ACC112 (cell line): Measurements from ENCODE around the gene ZDHHC11.
"Not testable (repeated sequence)": the region's sequence is repeated elsewhere in the genome, so short reads cannot be mapped to it uniquely, and the experiment has no call there.

Experiments used
- H2AFZ ChIP-seq: fragments of 200-600 bp; sonication (generic); one replicate; pipeline ENCODE4 v1.6.0; 2017; ENCODE audit warnings: antibody characterized with exemption, low read length; ENCODE audit not compliant: unreplicated experiment
- H3K27ac ChIP-seq: fragments of 200-600 bp; sonication (generic); 2 replicates; pipeline ENCODE4 v1.5.1; 2014; ENCODE audit warnings: low read depth, mild to moderate bottlenecking, antibody characterized with exemption, low read length, moderate library complexity
- H3K27me3 ChIP-seq: fragments of 200-600 bp; sonication (generic); 2 replicates; pipeline ENCODE4 v1.6.1; 2014; ENCODE audit warnings: mild to moderate bottlenecking, antibody characterized with exemption, low read length, moderate library complexity, mixed read lengths; ENCODE audit not compliant: insufficient read depth
- H3K36me3 ChIP-seq: fragments of 200-600 bp; sonication (generic); 2 replicates; pipeline ENCODE4 v1.6.1; 2016; ENCODE audit warnings: mild to moderate bottlenecking, antibody characterized with exemption, low read length, moderate library complexity, mixed read lengths; ENCODE audit not compliant: insufficient read depth
- H3K4me1 ChIP-seq: fragments of 200-600 bp; sonication (generic); one replicate; pipeline ENCODE4 v1.6.1; 2016; ENCODE audit warnings: low read length, mixed read lengths; ENCODE audit not compliant: insufficient read depth, unreplicated experiment, control insufficient read depth
- H3K4me3 ChIP-seq: fragments of 200-600 bp; sonication (generic); 2 replicates; pipeline ENCODE4 v1.5.1; 2014; ENCODE audit warnings: mild to moderate bottlenecking, low read depth, low read length
- H3K79me2 ChIP-seq: fragments of 200-600 bp; sonication (generic); one replicate; pipeline ENCODE4 v1.6.0; 2016; ENCODE audit warnings: low read length; ENCODE audit not compliant: control insufficient read depth, unreplicated experiment, insufficient read depth

Gene ZDHHC11

GRCh38 chr5:773517-774264, 77.1 kb downstream of the ZDHHC11 start:
- H3K4me3 ChIP-seq = no peak overlapping the region
- no peak overlapping the region for H3K27ac ChIP-seq
- no peaks in the 10 kb centered on the region for H3K4me1 ChIP-seq
- H3K36me3 ChIP-seq = no peaks in the 10 kb centered on the region
- H3K79me2 ChIP-seq = no peaks in the 10 kb centered on the region
- no peaks in the 10 kb centered on the region for H3K27me3 ChIP-seq
- no peak overlapping the region for H2AFZ ChIP-seq

GRCh38 chr5:772931-773330, 77.9 kb downstream of the ZDHHC11 start:
- not testable (repeated sequence) for H3K4me3 ChIP-seq

GRCh38 chr5:772547-772890, 78.3 kb downstream of the ZDHHC11 start:
- not testable (repeated sequence) for H3K79me2 ChIP-seq, H3K36me3 ChIP-seq, H3K4me3 ChIP-seq, H3K27ac ChIP-seq, H3K4me1 ChIP-seq, H2AFZ ChIP-seq, H3K27me3 ChIP-seq

More at GRCh38 chr5:772931-773330, 77.9 kb downstream of the ZDHHC11 start:
- not testable (repeated sequence) for H3K27me3 ChIP-seq, H2AFZ ChIP-seq, H3K79me2 ChIP-seq, H3K36me3 ChIP-seq, H3K4me1 ChIP-seq, H3K27ac ChIP-seq

- not testable (repeated sequence) for H3K4me3 ChIP-seq, H2AFZ ChIP-seq, H3K4me1 ChIP-seq, H3K36me3 ChIP-seq, H3K79me2 ChIP-seq, H3K27me3 ChIP-seq, H3K27ac ChIP-seq
Observed at GRCh38 chr5:771841-772546, 78.8 kb downstream of the ZDHHC11 start.

- not testable (repeated sequence) for H3K36me3 ChIP-seq, H2AFZ ChIP-seq, H3K4me3 ChIP-seq, H3K4me1 ChIP-seq, H3K79me2 ChIP-seq, H3K27ac ChIP-seq, H3K27me3 ChIP-seq
Observed at GRCh38 chr5:771087-771781, 79.6 kb downstream of the ZDHHC11 start.

- H3K27ac ChIP-seq, H3K36me3 ChIP-seq, H3K4me1 ChIP-seq, H2AFZ ChIP-seq, H3K79me2 ChIP-seq, H3K27me3 ChIP-seq, H3K4me3 ChIP-seq: not testable (repeated sequence)
Observed at GRCh38 chr5:770585-770984, 80.2 kb downstream of the ZDHHC11 start.

- not testable (repeated sequence) for H3K4me3 ChIP-seq, H2AFZ ChIP-seq, H3K4me1 ChIP-seq, H3K36me3 ChIP-seq, H3K27ac ChIP-seq, H3K27me3 ChIP-seq, H3K79me2 ChIP-seq
Observed at GRCh38 chr5:769485-770145, 81.2 kb downstream of the ZDHHC11 start.

GRCh38 chr5:766666-767431, 83.9 kb downstream of the ZDHHC11 start:
- Histone ChIP-seq H3K4me3 (no peak overlapping the region), H3K4me1 (no peaks in the 10 kb centered on the region), H2AFZ (no peak overlapping the region), H3K27me3 (0 out of 2 replicates have a peak, but pooled peaks cover 2% of the 10 kb centered on the region), H3K36me3 (no peaks in the 10 kb centered on the region), H3K27ac (no peak overlapping the region), H3K79me2 (no peaks in the 10 kb centered on the region)

- no peak overlapping the region for H3K27ac ChIP-seq
- no peak overlapping the region for H3K4me3 ChIP-seq
- H2AFZ ChIP-seq = no peak overlapping the region
- H3K79me2 ChIP-seq = no peaks in the 10 kb centered on the region
- no peaks in the 10 kb centered on the region for H3K4me1 ChIP-seq
- H3K36me3 ChIP-seq = no peaks in the 10 kb centered on the region
- 0 out of 2 replicates have a peak, but pooled peaks cover 2% of the 10 kb centered on the region for H3K27me3 ChIP-seq
Observed at GRCh38 chr5:765948-766631, 84.7 kb downstream of the ZDHHC11 start.
